HG03280 (cell line): ENCODE measurements around the gene ZNF430.
"Not testable (repeated sequence)": the region's sequence is repeated elsewhere in the genome, so short reads cannot be mapped to it uniquely, and the experiment has no call there.

Experiments
- ATAC-seq: cut with Tn5 transposase; IDR thresholded peaks from one replicate; pipeline ENCODE4 v1.9.1; 2021; ENCODE audit warnings: mild to moderate bottlenecking, moderate library complexity; ENCODE audit not compliant: unreplicated experiment

The ZNF430 gene

DNA sequence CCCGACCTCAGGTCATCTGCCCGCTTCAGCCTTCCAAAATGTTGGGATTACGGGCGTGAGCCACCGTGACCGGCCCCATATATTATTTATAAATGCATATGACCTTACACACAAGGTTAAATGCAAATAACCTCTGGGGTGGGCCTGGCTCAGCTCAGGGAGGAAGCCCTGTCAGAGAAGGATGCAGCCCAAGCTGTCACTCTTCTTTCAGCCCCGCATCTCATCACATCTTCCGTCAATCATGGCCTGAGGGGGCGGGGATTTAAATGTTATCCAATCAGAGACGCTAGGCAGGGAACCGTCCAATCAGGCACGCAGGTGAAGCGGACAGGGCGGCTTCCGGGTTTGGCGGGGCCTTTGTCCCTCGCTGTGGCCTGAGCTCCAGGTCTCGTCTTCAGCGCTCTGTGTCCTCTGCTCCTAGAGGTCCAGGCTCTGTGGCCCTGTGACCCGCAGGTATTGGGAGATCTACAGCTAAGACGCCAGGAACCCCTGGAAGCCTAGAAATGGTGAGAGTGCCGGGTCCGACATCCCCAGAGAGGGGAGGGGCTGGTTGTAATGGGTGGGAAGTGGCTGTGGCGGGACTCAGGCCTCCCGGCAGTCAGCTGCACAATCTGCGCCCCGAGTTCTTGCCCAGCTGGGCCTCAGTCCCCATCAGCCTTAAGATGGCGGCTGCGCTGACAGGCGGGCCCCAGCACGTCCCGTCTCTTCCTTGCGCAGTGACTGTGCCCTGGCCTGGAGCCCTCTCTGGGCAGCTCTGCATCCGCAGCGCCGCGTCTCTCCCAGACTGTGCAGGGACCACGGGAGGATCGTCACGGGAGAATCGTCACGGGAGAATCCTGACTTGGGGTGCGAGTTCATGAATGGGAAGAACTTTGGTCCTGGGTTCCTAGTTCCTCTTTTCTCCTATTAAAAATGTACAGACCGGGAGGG, at the start of gene ZNF430:
ZNF430 (plus strand) TSS at position 360 of the 930 bp plus-strand sequence; CDS start at position 504, 144 bp downstream.
- peak; percentile 94 for ATAC-seq

DNA sequence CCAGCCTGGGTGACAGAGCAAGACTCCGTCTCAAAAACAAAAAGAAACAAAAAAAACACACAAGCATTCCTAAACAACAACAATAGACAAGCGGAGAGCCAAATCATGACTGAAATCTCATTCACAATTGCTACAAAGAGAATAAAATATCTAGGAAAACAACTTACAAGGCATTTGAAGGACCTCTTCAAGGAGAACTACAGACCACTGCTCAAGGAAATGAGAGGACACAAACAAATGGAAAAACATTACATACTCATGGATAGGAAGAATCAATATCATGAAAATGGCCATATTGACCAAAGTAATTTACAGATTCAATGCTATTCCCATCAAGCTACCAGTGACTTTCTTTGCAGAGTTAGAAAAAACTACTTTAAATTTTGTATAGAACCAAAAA, 27.7 kb upstream of the ZNF430 start:
- not testable (repeated sequence) for ATAC-seq

DNA sequence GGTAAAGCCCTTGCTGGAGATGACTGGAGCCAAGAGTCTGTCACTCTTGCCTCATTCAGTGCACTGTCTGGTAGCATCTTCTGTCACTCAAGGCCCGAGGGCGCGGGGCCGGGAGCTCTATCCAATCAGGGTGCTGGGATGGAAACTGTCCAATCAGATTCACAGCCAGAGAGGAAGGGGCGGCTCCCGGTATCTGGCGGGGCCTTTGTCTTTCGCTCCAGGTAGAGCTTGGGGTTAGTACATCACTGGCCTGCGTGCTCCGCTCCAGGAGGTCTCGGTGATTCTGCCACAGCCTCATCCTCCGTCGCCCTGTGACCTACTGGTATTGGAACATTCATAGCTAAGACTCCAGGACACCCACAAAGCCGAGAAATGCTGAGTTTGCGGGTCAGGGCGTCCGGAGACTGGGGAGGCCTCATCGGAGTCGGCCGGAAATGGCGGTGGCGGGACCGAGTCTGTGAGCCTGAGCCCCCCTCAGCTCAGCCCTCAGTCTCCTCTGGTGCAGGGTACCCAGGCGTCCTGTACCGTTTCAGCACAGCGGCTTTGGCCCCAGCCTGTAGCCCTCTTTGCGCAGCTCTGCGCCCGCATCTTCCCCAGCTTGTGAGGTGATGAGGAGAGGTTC, 20.6 kb upstream of the ZNF430 start:
- ATAC-seq = peak; percentile 100

DNA sequence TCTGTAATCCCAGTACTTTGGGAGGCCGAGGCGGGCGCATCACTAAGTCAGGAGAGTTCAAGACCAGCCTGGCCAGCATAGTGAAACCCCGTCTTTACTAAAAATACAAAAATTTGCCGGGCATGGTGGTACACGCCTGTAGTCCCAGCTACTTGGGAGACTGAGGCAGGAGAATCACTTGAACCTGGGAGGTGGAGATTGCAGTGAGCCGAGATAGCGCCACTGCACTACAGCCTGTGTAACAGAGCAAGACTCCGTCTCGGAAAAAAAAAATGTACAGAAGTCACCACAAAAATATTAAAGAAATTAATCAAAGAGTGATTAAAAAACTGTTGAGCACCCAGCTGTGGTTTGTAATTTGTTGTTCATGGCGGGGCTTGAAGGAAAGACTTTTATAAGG, 781 bp downstream of the ZNF430 start:
- not testable (repeated sequence) for ATAC-seq

DNA sequence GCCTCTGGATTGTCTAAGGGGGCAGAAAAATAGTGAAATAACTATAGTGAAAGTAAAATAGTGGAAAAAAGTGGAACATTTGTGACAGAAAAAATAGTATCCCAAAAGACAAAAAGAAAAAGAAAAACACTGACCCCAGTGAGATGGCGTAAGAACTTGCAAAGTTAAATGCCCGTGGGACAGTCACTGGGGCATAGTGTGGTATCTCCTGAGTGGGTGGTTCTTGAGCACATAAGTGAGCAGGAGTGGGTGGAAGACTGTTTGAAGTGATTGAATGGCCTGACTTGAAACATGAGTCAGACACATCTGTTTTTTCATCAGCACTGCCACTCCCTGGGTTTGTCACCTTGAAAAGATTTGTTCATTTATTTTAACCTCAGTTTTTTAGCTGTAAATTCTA, 2.5 kb downstream of the ZNF430 start:
- no peak for ATAC-seq

DNA sequence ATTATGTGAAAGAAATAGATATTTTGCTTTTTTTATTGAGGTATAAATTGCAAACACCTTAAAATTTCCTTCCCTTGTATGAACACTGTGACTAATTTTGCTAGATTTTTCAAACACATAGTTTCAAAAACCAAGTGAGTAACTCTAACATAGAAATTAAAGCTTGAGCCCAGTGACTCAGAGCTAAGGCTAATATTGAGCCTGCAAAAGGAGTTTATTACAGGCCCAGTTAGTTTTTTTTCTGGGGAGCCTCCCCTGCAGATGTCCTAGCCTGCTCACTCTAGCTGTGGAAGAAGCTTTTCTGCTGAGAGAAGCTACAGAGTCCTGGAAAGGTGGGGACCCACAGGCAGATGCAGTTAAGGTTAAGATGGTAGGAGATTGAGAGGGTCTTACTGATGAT, 3.4 kb downstream of the ZNF430 start:
- ATAC-seq = no peak

DNA sequence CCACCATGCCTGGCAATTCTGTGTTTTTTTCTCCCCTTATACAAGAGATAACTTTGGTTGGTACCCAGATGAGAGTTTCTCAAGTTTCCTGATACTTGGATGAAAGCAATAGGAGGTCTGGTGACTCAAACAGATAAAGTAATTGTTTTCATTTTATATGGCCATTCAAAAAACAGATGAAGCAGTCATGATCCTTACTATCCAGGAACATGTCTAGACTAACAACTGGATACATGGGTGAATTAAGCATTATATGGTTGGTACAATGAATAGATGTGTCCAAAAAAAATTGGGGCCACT, 8.5 kb downstream of the ZNF430 start:
- ATAC-seq = no peak

DNA sequence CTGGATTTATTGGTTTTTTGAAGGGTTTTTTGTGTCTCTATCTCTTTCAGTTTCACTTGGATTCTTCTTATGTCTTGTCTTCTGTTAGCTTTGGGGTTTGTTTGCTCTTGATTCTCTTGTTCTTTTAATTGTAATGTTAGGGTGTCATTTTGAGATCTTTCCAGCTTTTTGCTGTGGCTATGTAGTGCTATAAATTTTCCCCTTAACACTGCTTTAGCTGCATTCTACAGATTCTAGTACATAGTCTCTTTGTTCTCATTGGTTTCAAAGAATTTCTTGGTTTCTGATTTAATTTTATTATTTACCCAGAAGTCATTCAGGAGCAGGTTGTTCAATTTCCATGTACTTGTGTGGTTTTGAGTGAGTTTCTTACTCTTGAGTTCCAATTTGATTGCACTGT, 24.6 kb downstream of the ZNF430 start:
- no peak for ATAC-seq

DNA sequence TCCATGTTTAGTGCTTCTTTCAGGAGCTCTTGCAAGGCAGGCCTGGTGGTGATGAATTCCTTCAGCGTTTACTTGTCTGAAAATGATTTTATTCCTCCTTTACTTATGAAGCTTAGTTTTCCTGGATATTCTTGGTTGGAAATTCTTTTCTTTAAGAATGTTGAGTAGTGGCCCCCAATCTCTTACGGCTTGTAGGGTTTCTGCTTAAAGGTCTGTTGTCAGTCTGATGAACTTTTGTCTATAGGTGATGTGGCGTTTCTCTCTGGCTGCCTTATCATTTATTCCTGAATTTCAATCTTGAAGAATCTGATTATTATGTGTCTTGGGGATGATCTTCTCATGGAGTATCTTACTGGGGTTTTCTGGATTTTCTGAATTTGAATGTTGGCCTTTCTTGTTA, 26.0 kb downstream of the ZNF430 start:
- ATAC-seq = no peak

DNA sequence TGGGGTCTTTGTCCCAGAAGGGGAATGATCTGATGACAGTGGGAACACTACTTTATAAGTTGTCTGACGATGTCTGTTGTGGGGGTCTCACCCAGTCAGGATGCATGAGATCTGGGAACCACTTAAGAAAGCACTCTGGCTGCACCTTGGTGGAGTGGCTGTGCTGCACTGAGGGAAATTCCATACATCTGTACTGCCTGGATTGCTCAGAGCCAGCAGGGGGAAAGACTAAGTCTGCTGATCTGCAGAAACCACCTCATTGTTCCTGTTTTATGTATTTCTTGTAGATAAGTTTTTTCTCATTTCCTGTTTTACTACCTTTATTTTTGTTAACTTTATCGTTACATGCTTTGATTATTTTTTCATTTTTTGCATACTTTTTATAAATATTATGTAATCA, 27.3 kb downstream of the ZNF430 start:
- no peak for ATAC-seq

DNA sequence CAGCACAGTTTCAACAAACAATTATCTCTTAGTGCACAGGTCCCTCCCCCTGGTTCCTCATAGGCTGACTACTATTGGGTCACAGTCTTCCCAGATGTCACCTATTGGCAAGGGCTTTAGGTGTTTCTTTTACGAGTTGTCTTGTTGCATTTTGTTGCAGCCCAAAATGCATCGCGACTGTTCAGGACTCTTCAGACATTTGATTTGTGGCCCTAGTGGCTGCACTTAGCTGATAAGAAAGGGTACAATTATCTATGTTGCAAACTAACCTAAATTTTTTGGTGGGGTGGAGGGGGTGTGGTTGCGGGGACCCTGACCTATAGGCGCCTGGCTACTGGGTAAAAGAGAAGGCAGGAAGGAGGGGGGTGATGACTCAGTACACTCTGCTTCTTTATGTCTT, 32.4 kb downstream of the ZNF430 start:
- ATAC-seq = no peak

DNA sequence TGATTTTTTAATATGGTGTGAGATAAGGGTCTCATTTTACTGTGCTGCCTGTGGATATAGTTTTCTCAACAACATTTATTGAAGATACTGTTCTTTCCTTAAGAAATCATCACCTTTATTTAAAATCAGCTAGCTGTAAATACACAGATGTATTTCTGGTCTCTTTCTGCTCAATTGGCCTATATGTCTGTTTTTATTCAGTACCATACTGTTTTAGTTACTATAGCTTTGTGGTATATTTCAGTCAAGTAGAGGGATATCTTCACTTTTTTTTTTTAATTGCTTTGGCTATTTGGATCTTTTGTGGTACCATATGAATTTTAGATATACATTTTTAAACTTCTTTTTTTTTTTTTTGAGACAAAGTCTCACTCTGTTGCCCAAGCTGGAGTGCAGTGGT, 44.9 kb downstream of the ZNF430 start:
- ATAC-seq = no peak

DNA sequence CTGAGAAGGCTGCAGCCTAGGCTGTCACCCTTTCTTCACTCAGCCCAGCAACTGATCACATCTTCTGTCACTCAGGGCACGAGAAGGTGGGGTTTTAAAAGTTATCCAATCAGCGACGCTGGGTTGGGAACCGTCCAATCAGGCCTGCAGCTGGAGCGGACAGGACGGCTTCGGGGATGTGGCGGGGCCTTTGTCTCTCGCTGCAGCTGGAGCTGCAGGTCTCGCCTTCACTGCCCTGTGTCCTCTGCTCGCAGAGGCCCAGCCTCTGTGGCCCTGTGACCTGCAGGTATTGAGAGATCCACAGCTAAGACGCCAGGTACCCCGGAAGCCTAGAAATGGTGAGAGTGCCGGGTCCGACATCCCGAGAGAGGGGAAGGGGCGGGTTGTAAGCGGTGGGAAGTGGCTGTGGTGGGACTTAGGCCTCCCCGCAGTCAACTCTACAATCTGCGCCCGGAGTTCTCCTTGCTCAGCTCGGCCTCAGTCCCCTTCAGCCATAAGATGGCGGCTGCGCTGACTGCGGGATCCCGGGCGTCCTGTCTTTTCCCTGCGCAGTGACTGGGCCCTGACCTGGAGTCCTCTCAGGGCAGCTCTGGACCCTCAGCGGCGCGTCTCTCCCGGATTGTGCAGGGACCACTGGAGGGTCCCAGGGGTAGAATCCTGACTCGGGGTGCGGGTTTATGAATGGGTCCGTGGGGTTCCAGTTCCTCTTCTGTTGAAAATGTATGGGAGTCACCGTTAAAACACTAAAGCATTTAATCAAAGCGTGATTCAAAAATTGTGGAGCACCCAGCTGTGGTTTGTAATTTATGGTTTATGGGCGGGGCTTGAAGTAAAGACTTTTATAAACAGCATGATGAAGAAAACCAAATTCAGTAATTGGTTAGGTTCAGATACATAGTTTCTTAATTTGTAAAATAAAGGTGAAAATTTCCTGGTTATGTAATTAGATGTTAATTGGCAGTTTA, 61.8 kb downstream of the ZNF430 start, which contains the start of gene ZNF714:
ZNF714 (plus strand) TSS at position 193 of the 965 bp plus-strand sequence. CDS start 16,066 bp downstream, outside the sequence.
- ATAC-seq = peak; percentile 97

DNA sequence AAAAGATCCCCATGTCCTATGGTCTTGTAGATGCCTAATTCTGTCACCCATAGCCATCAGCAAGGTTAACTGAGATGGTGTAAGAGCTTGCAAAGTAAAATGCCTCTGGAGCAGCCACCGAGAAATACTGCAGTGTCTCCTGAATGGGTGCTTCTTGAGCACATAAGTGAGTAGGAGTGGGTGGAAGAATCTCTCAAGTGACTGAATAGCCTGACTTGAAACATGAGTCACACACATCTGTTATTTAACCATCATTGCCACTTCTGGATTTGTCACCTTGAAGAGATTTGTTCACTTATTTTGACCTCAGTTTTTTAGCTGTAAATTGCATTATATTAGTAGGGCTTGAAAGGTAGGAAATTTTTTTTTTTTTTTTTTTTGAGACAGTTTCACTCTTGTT, 63.9 kb downstream of the ZNF430 start:
- no peak for ATAC-seq

DNA sequence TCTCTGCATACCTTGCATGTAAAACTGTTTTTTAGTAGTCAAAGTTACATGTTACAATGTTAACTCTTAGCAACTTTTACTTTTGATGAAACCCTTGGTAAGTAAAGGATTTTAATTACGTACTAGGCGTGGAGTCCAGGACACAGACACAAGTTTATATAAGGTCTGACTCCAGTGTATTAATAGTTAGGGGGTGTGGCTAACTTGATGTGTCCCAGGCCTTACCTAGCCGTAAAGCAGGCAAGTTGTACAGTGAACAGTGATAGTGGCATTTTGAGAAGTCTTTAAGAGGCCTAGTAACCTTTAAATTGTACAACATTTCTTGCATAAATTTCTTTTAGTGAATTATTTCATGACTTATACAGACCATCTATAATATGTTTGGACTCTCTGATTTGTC, 67.4 kb downstream of the ZNF430 start:
- ATAC-seq = no peak

DNA sequence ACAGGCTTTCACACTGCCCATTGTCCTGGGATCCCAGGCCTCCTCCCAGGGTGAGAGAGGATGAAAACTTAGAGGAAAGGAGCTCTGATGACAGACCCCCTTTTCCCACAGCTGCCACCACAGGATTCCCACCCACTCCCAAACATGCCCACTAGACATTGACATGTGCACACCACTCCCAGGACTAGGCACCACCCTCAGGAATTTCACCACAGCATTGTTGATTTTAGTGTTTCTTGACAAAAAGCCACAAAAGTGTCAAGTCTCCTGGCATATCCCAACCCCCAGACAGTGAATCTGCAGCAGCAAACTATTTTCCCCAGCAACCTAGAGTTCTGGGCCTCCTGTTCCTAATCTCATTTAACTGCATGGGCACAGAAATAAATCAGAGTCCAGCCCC, 71.7 kb downstream of the ZNF430 start:
- ATAC-seq = no peak

DNA sequence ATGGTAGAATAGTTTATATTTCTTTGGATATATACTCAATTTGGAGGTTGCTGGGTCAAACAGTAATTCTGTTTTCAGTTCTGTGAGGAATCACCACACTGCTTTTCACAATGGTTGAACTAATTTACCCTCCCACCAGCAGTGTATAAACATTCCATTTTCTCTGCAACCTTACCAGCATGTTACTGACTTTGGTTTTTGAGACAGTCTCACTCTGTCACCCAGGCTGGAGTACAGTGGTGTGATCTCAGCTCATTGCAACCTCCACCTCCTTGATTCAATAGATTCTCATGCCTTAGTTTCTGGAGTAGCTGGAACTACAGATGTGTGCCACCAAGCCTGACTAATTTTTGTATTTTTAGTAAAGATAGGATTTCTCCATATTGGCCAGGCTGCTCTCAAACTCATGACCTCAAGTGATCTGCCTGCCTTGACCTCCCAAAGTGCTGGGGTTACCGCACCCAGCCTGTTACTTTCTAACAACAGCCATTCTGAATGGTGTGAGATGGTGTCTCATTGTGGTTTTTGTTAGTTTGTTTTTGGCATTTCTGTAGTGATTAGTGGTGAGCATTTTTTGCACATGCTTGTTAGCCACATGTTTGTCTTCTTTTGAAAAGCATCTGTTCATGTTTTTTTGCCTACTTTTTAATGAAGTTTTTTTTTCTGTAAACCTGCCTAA, 74.0 kb downstream of the ZNF430 start:
- no peak for ATAC-seq

DNA sequence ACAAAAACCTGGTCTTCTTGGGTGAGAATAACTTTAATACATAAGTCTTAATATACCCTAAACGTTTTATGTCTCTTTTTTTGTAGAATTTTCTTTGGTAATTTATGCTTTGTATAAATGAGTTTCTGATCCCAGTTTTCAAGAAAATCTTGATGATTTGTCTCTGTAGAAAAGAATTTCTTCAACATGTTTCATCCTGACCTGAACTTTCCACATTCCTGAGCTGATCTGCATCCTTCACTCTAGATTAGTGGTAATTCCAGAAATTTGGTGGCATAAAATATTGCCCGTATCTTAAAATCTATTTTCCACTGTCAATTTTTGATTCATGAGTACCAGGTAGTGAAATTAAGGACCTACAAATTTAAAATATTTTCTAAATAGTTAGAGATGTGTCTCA, 77.8 kb downstream of the ZNF430 start:
- ATAC-seq = no peak

DNA sequence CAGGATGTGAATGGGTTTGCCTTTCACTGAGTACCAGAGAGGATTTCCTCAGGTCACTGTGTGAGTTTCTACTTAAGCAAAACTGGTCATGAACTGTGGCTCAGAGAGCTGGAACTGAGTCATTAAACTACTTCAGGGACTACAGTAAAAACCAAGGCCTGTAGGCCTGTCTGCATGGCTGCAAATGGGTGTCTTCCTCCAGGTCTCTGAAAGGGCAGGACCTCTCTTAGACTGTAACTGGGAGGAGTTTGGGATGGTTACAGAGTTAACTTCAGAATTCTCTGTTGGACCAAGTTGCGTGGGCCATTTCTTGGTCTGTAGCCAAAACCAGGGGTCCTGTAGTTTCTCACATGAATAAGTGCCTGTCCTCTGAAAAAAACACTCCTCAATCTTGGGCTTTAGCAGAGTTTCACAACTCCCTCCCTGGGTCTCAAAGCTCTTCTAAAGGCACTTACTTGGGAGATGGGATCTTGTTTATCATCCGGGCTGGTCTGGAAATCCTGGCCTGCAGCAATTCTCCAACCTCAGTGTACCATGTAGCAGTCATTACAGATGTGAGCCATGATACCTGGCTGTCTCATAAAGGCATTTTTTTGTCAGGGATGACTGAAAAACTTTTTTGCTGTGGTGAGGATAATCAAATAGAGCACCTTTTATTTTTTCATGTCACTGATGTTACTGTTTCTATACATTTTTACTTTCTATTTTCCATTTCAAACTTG, 81.2 kb downstream of the ZNF430 start:
- no peak for ATAC-seq

DNA sequence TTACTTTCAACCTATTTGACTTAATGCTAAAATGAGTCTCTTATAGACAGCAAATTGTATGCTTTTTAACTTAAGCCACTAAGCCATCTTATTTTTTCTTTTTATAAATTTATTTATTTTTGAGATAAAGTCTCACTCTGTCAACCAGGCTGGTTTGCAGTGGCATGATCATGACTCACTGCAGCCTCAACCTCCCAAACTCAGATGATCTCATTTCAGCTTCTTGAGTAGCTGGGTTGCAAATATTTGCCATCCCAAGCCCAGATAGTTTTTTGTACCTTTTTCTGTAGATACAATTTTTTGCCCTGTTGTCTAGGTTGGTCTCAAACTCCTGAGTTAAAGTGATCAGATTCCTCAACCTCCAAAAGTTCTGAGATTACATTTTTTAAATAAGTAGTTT, 88.7 kb downstream of the ZNF430 start:
- no peak for ATAC-seq
